Thymus (tissue), 11 donors: ENCODE data around the gene SYCE3. TPM values are rescaled to one million over a fixed set of nuclear protein-coding genes. Genes with fewer than 3 reads are reported as not detected.

Source experiments
- DNase-seq, 9 donors: peaks; one replicate each; pipeline ENCODE4 v3.0.0-alpha.2; 2013; ENCODE audit warnings: low spot score in 9 of 9, low read depth in 6 of 9, missing footprints in 1 of 9
- H3K27ac ChIP-seq, 2 donors: one replicate each; pipeline ENCODE4 v1.5.1; 2013; ENCODE audit warnings: control low read depth in 1 of 2, low read depth in 1 of 2, low read length in 1 of 2, mild to moderate bottlenecking in 1 of 2, moderate library complexity in 1 of 2
- H3K27me3 ChIP-seq, 2 donors: one replicate each; pipeline ENCODE4 v1.5.1; 2013; ENCODE audit warnings: low read length in 1 of 2; ENCODE audit not compliant: control insufficient read depth in 2 of 2, insufficient read depth in 1 of 2
- H3K36me3 ChIP-seq, 2 donors: one replicate each; pipeline ENCODE4 v1.5.1; 2013; ENCODE audit warnings: low read length in 1 of 2, mild to moderate bottlenecking in 1 of 2, moderate library complexity in 1 of 2; ENCODE audit not compliant: control insufficient read depth in 2 of 2, insufficient read depth in 2 of 2
- H3K4me1 ChIP-seq, 2 donors: one replicate each; pipeline ENCODE4 v1.5.1; 2013; ENCODE audit warnings: low read length in 2 of 2; ENCODE audit not compliant: control insufficient read depth in 2 of 2, insufficient read depth in 2 of 2
- H3K4me3 ChIP-seq, 2 donors: one replicate each; pipeline ENCODE4 v1.5.1; 2013; ENCODE audit warnings: low read length in 2 of 2, control low read depth in 1 of 2, mild to moderate bottlenecking in 1 of 2
- H3K9me3 ChIP-seq, 2 donors: one replicate each; pipeline ENCODE4 v1.5.1; 2013; ENCODE audit warnings: low read length in 1 of 2, mild to moderate bottlenecking in 1 of 2; ENCODE audit not compliant: control insufficient read depth in 2 of 2, insufficient read depth in 1 of 2
- WGBS: extraction: QIAGEN DNeasy Blood & Tissue Kit; methylation state at CpG from one replicate; pipeline ENCODE4 v1.1.7; 2013; 5-methylcytosine and 5-hydroxymethylcytosine counted together
- polyA plus RNA-seq: library from polyadenylated mRNA; stranded (reverse); fragments of 200-250 nt; gene quantifications from one replicate; pipeline ENCODE4 v1.2.3, GENCODE V29; 2013
- total RNA-seq: library from RNA; stranded (reverse); fragments of 120-200 nt; gene quantifications from one replicate; pipeline ENCODE4 v1.2.4, GENCODE V29; 2013
- donor health status: healthy.

Gene SYCE3
- total and polyA plus RNA-seq, 2 donors, result 0.19 to 1.1 TPM

DNA sequence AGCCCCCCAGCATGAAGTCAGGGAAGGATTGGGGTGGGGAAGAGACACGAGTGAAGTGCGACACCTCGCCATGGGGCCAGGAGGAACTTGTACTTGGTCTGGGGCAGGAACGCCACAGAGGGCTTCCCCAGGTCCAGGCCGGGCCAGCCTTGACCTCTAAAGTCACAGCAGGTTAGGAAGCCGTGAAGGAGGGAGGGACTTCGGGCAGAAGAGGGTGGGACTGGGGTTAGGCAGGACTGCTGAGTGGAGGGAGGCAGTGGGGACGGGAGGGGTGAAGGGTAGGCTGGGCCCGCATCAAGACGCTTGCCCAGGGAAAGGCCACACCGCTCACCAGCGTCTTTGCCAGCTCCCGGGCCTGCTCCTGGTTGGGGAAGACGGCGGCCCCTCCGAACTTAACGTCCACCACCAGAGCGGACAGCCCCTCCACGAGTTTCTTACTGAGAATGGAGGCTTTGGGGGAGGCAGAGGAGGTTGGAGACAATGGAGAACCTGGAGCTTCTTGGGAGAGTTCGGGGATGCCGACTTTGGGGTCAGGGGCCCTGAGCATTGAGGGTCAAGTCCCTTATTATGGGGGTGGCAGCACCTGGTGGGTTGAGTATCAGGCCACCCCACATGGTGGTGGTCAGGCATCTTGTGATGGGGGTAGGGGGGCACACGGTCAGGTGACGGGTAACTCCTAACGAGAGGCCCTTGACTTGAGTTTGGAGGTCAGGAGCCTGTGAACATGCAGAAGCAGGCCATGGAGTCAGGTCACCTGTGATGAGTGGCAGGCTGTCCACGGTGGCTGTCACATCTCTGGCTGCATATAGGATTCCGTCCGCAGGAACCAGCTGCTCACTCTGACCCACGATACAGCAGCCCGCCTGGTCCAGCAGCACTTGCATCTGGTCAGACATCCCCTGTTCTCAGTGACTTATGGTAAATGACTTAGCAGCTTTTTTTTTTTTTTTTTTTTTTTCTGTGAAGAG is 35.6 kb downstream of the SYCE3 start:
- Histone ChIP-seq H3K27me3 (peaks cover 46 to 58% of the 10 kb centered on the region in 2 donors), H3K4me1 (peaks cover 21 to 30% of the 10 kb centered on the region in 2 donors), H3K9me3 (peaks cover 1 to 12% of the 10 kb centered on the region in 2 donors), H3K4me3 (peak overlapping the region; percentile 51 to 86), H3K36me3 (peaks cover 22% of the 10 kb centered on the region in 2 donors), H3K27ac (peak overlapping the region; percentile 80 to 92)
- 58% methylated on average over 29 of the region's 29 CpGs for WGBS
- no peak for DNase-seq

DNA sequence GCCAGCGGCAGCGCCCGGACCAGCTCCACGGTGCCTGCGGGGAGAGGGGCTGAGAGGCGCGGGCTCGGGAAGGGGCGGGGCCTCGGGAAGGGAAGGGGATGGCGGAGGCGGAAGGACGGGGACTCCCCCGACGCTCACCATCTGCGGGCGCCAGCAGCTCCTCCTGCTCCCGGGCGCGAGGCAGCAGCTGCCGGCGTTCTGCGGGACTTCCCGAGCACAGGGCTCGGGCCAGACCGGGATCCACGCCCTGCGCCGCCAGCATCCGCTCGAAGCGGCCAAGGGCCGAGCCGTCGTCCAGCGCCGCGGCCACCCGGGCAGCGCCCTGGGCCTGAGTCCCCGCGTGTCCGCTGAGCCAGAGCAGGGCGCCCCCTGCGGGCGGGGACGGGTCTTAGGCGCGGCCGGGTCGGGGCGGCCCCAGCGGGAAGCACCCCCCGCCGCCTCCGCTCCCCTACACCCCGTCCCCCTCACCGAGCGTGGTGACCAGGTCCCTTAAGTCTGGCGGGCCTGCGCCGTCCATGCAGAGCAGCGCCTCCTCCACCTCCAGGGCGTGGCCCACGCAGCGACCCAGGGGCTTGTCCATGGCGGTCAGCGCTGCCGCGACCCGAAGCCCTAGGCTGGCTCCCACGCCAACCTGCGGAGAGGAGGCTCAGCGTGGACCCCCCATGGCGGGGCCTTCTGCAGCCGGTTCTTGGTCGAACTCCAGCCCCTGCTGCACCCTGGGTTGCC is 36.4 kb downstream of the SYCE3 start:
- Histone ChIP-seq H3K36me3 (peaks cover 29 to 31% of the 10 kb centered on the region in 2 donors), H3K4me3 (peak overlapping the region; percentile 63 to 86), H3K27me3 (peaks cover 38 to 49% of the 10 kb centered on the region in 2 donors), H3K4me1 (peaks cover 21 to 29% of the 10 kb centered on the region in 2 donors), H3K9me3 (peaks cover 1 to 12% of the 10 kb centered on the region in 2 donors), H3K27ac (peak overlapping the region; percentile 80 to 92)
- WGBS, result 1% methylated on average over 77 of the region's 77 CpGs
- DNase-seq, result peak in 7 of 9 donors; percentile 68 to 91 (median 75)

DNA sequence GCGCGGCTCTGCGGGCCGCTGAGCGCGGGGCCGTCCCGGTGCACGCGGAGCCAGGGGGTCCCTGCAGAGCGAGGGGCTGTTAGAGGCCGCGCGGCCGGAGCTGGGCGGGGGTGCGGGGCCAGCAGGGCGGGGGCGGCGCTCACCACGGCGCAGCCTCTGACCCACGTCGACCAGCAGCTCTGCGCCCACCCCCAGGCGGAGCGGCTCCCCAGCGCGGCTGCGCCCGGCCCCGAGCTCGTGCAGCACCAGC is 36.9 kb downstream of the SYCE3 start:
- H3K4me1 ChIP-seq, result peaks cover 21 to 24% of the 10 kb centered on the region in 2 donors
- DNase-seq, result no peak
- H3K27ac ChIP-seq, result peak overlapping the region; percentile 80 to 92
- WGBS, result under 1% methylated on average over 33 of the region's 33 CpGs
- H3K27me3 ChIP-seq, result peaks cover 33 to 44% of the 10 kb centered on the region in 2 donors
- peaks cover 1 to 12% of the 10 kb centered on the region in 2 donors for H3K9me3 ChIP-seq
- peak overlapping the region; percentile 63 to 86 for H3K4me3 ChIP-seq
- H3K36me3 ChIP-seq, result peaks cover 33 to 35% of the 10 kb centered on the region in 2 donors

DNA sequence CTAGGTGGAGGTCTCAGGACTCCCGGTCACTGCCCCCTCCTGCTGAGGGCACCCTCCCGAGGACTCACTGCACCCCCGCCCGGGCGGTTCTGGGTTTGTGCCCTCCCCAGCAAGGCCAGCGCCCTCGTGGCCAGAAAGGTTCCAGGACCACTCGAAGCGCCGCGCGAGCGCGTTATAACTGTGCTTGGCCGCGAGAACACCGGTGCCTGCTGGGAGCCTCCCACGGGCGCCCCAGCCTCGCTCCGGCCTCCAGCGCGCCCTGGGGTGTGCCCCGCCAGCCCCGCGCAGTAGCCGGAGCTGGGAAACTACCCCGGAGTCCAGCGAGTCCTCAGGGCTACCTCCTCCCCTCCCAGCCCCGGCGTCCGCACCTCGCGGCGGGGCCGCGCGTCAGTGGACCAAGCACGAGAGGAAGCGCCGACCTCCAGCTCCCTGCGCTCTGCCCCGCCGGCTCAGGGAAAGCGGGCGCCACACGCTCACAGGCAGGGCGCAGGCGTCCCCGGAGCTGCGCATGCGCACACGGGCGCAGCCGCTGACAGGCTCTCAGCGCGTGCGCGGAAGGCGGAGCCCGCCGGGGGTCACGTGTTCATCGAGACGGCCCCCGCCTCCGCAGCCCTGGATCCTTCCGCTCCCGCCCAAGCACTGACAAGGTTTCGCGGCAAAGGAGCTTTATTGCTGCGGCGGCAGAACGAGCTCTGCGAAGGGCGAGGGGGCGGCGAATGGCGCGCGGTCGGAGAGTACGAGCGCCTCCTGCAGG is 37.4 kb downstream of the SYCE3 start, which contains the start of gene SCO2:
Gene SCO2 (minus strand): TSS at position 495 of the 754 bp plus-strand sequence. CDS start 1,187 bp downstream, outside the sequence.
- DNase-seq, result peak; percentile 85 to 99 (median 97)
- peaks cover 35 to 39% of the 10 kb centered on the region in 2 donors for H3K36me3 ChIP-seq
- H3K27me3 ChIP-seq, result peaks cover 28 to 39% of the 10 kb centered on the region in 2 donors
- peak within 1 kb of the TSS; percentile 63 to 86 for H3K4me3 ChIP-seq
- H3K9me3 ChIP-seq, result peaks cover 1 to 12% of the 10 kb centered on the region in 2 donors
- H3K4me1 ChIP-seq, result peaks cover 19 to 21% of the 10 kb centered on the region in 2 donors
- H3K27ac ChIP-seq, result peak within 1 kb of the TSS; percentile 80 to 92
- under 1% methylated on average over 84 of the region's 84 CpGs for WGBS

DNA sequence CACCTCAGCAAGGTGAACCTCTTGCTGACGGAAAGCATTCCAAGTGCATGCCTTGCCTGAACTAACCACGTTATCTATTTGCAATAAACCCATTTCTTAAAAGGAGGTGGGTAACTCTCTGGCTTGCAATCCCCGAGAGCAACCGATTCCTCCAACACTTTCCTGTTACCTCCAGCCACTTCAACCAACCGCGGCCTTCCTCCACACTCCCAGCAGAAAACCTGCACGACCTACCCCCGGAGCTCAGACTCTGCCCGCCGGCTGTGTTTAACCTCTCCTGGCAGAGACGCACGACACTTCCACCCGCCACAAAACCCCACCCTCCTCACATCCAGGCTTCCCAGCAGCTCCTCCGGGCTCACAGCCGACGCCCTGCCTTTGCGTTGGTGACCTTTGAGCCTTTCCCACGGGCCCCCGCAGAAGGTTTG is 38.0 kb downstream of the SYCE3 start:
- peak overlapping the region; percentile 65 to 92 for H3K27ac ChIP-seq
- peaks cover 39 to 41% of the 10 kb centered on the region in 2 donors for H3K36me3 ChIP-seq
- H3K9me3 ChIP-seq, result peaks cover 1 to 12% of the 10 kb centered on the region in 2 donors
- H3K4me3 ChIP-seq, result peak overlapping the region; percentile 63 to 86
- WGBS, result 13% methylated on average over 19 of the region's 19 CpGs
- DNase-seq, result no peak
- H3K27me3 ChIP-seq, result peaks cover 22 to 33% of the 10 kb centered on the region in 2 donors
- peaks cover 16 to 18% of the 10 kb centered on the region in 2 donors for H3K4me1 ChIP-seq

DNA sequence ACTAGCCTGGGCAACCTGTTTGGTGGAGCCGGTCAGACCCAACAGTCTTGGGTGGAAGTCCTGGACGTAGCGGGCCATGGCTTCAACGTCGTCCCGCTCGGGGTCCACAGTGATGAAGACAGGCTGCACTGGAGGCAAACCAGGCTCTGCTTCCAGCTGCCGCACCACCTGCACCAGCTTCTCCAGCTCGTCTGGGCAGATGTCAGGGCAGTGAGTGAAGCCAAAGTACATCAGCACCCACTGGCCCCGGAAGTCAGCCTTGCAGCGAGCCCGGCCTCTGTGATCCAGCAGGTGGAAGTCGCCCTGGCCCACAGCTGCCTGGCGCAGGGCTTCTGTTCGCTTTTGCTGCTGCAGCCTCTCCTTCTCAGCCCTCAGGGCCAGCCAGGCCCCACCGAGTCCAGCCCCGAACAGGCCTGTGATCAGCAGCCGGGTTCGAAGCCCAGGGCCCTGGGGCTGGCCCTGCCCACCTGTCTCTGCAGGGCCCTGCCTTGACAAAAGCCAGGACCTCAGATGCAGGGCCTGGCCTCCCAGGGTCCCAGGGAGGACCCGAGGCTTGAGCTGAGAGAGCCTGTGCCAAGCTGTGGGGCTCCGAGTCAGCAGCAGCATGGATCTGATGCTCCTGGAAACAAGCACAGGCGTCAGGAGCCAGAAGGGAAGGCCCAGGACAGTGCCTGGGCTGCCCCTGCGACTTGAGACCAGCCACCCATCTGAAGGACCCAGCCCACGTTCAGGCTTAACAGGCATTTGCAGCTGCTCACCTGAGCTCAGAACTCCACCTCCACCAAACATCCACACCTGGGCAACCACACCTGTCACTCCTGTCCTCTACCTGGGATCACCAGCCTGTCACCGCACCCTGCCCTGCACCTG is 38.7 kb downstream of the SYCE3 start:
- Histone ChIP-seq H3K4me3 (peak overlapping the region; percentile 63 to 86), H3K36me3 (peaks cover 45 to 47% of the 10 kb centered on the region in 2 donors), H3K27ac (no peak overlapping the region), H3K4me1 (peaks cover 16 to 18% of the 10 kb centered on the region in 2 donors), H3K9me3 (peaks cover 1 to 8% of the 10 kb centered on the region in 2 donors), H3K27me3 (peaks cover 15 to 27% of the 10 kb centered on the region in 2 donors)
- no peak for DNase-seq
- WGBS, result 92% methylated on average over 25 of the region's 25 CpGs

DNA sequence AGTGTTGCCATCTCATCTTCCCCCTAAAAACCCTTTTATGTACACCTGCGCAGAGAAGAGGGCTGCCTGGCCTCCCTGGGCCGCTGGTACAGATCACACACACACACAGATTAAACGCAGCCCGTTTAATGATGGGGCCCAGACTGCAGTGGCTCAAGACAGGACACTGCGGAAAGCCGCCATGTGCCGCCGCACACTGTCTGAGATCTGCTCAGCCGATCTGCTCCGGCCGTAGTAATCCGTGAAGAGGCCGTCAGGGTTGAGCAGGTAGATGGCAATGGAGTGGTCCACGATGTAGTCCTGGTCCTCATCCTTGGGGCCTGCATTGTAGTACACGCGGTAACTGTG is 39.3 kb downstream of the SYCE3 start:
- no peak overlapping the region for H3K27ac ChIP-seq
- no peak overlapping the region for H3K4me3 ChIP-seq
- no peak for DNase-seq
- H3K9me3 ChIP-seq, result peaks cover 0 to 2% of the 10 kb centered on the region in 2 donors
- peaks cover 9 to 21% of the 10 kb centered on the region in 2 donors for H3K27me3 ChIP-seq
- 96% methylated on average over 16 of the region's 16 CpGs for WGBS
- peaks cover 16 to 18% of the 10 kb centered on the region in 2 donors for H3K4me1 ChIP-seq
- peaks cover 51 to 53% of the 10 kb centered on the region in 2 donors for H3K36me3 ChIP-seq
